SK-N-MC (cell line): ENCODE results near the gene SMIM24.

Experiments
- DNase-seq: peaks from one replicate; pipeline ENCODE4 v3.0.0-alpha.2; 2011; ENCODE audit warnings: low read depth, low spot score
- H3K27ac ChIP-seq: fragments of 200-600 bp; sonication (generic); 2 replicates; pipeline ENCODE4 v1.5.1; 2016; ENCODE audit warnings: mixed run types
- H3K36me3 ChIP-seq: fragments of 200-600 bp; sonication (generic); 2 replicates; pipeline ENCODE4 v1.6.1; 2017; ENCODE audit warnings: antibody characterized with exemption, low read length, mixed read lengths; ENCODE audit not compliant: insufficient read depth
- H3K4me3 ChIP-seq: fragments of 200-600 bp; sonication (generic); 2 replicates; pipeline ENCODE4 v1.5.1; 2016
- H3K9ac ChIP-seq: fragments of 200-600 bp; sonication (generic); 2 replicates; pipeline ENCODE4 v1.8.0; 2017; ENCODE audit warnings: mixed run types, mixed read lengths; ENCODE audit not compliant: insufficient read length
- H3K9me3 ChIP-seq: fragments of 200-600 bp; sonication (generic); 2 replicates; pipeline ENCODE4 v1.6.1; 2017; ENCODE audit warnings: low read depth, mild to moderate bottlenecking, antibody characterized with exemption, low read length, moderate library complexity, mixed read lengths
- EZH2 ChIP-seq: fragments of 200-600 bp; sonication (generic); IDR thresholded peaks from one replicate; pipeline ENCODE4 v1.6.1; 2017; ENCODE audit warnings: antibody characterized with exemption
- FOXP2 ChIP-seq: optimal IDR thresholded peaks from 2 replicates; pipeline ENCODE3; 2011; ENCODE audit warnings: mild to moderate bottlenecking, moderate library complexity; ENCODE audit not compliant: insufficient read depth; ENCODE audit errors: extremely low read length, control extremely low read depth
- POLR2AphosphoS5 ChIP-seq: IDR thresholded peaks from 2 replicates; pipeline ENCODE4 v1.6.1; 2012; ENCODE audit warnings: mild to moderate bottlenecking, low read depth, low read length, borderline replicate concordance

The SMIM24 gene

DNA sequence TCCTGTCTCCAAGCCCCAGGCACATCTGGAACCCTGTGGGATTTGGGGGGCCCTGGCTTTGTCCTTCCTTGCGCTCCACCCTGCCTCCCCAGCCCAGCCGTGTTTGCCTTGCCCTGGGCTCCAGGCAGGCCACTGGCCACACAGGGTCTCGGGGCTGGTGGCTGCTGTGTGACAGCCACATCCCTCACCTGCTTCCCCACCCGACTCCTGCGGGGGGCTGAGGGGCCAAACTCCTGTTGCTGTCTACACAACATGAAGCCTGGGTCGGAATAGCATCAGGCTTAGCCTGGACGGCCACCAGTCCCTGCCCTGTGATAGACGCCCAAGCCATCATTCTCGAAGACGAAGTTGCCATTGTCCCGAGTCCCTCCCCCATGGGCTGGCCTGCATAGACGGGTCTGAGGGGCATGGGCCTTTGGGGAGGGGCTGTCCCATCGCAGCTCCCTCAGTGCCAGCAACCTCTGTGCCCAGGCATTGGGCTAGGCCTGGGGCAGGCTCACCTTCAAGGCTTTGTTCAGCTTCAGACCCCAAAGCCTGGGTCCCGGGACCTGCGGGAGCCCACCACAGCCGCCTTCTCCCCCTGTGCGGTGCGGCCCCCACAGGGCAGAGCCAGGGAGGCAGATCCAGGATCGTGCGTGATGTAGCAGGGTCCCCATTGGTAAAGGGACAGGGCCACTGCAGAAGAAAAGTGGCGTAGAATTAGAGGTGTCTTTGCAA is 43.2 kb upstream of the SMIM24 start:
- H3K36me3 ChIP-seq: peaks cover 24% of the 10 kb centered on the region; the same call in 1 of the 2 replicates

DNA sequence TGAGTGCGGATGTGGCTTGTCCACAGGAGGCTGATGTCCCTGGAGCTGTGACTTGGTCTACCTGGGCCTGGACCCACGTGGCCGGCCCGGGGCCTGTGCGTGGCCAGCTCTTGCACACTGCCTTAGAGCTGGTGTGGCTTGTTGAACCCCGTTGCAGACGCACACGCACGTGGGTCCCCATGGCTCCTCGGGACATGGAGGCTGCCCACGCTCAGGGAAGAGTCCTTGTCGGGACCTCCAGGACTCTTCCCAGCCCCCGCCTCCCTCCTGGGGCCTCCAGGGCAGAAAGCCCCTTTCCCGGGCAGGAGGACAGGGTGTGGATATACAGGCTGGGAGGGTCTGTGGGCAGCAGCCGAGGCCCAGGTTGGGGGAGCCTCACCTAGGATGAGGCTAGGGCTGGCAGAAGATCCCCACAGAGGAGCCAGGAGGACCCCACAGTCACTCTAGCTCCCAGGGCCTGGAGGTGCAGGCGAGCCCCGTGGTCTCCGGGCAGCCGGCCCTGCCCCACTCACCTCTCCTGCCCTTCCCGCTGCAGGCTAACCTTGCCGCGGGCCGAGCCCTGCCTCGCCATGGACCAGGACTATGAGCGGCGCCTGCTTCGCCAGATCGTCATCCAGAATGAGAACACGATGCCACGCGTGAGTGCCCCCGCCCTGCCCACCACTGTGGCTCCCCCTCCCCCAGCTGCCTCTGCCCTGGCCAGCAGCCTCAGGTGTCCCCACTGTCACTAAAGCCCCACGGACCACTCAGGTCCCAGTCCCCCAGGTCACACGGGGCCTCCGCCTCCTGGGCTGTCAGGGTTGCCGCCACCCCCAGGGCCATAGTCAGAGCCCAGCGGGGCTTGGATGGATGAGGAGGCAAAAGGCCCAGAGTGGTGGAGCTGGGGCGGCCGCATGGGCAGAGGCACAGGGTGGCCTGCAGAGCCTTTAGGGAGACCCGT is 42.4 kb upstream of the SMIM24 start:
- H3K27ac ChIP-seq: no peak overlapping the region
- peaks cover 24% of the 10 kb centered on the region; the same call in 1 of the 2 replicates for H3K36me3 ChIP-seq
- H3K9ac ChIP-seq: no peak overlapping the region
- H3K9me3 ChIP-seq: no peaks in the 10 kb centered on the region
- DNase-seq: no peak
- TF ChIP-seq POLR2AphosphoS5 (no peak), EZH2 (no peak), FOXP2 (no peak)
- H3K4me3 ChIP-seq: no peak overlapping the region

More for the DNA sequence above, 43.2 kb upstream of the SMIM24 start:
- H3K9me3 ChIP-seq: no peaks in the 10 kb centered on the region
- no peak for TF ChIP-seq FOXP2
- no peak for TF ChIP-seq EZH2
- TF ChIP-seq POLR2AphosphoS5: no peak
- DNase-seq: no peak
- no peak overlapping the region for H3K9ac ChIP-seq
- no peak overlapping the region for H3K27ac ChIP-seq
- no peak overlapping the region for H3K4me3 ChIP-seq

GRCh38 chr19:3521104-3521445 is 40.8 kb upstream of the SMIM24 start:
- DNase-seq: no peak
- H3K27ac ChIP-seq: no peak overlapping the region
- H3K9ac ChIP-seq: no peak overlapping the region
- no peak overlapping the region for H3K4me3 ChIP-seq
- H3K9me3 ChIP-seq: no peaks in the 10 kb centered on the region
- peaks cover 12% of the 10 kb centered on the region; the same call in 1 of the 2 replicates for H3K36me3 ChIP-seq
- TF ChIP-seq FOXP2 (no peak), POLR2AphosphoS5 (no peak), EZH2 (no peak)

DNA sequence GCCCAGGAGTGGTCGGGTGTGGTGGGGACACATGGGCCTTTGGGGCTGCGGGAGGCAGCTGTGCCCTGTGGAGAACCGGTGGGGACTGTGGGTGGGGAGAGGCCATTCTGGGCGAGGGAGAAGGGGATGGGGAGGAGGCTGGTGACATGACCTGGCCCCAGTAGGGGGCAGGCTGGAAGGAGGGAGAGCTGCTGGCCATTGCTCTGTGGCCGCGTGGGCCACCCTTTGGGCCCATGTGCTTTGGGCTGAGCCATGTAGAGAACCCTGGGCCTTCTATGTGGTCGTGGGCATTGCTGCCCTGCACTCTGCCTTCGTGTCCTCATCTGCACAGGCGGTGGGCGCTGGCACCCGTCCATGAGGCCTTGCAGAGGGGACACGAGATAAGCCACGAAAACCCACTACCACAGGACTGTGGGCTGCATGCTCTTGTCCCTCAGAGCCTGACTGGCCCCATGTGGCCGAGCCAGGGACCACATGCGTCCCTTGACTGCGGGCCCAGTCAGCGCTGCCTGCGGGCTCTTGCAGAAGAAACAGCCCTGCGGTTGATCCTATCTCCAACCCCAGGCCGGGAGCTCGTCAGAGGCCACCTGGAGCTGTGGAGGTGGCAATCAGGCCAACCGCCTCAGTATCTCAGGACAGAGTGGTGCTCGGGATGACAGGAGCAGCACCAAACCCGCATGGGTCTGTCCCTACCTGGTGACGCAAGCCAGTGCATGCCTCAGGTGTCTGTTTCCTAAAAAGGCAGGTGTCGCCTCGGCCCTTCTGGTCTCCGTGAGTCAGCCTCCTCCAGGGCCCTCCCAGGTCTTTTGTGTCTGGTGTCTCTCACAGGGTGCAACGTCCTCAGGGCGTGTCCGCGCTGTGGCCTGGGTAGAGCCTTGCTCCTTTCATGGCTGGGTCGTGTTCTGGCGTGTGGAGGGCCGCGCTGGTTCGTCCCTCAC is 40.1 kb upstream of the SMIM24 start:
- no peak overlapping the region for H3K27ac ChIP-seq
- no peak for DNase-seq
- no peaks in the 10 kb centered on the region for H3K9me3 ChIP-seq
- peaks cover 8% of the 10 kb centered on the region; the same call in 1 of the 2 replicates for H3K36me3 ChIP-seq
- no peak overlapping the region for H3K4me3 ChIP-seq
- H3K9ac ChIP-seq: no peak overlapping the region
- TF ChIP-seq POLR2AphosphoS5: no peak
- no peak for TF ChIP-seq EZH2
- TF ChIP-seq FOXP2: no peak

DNA sequence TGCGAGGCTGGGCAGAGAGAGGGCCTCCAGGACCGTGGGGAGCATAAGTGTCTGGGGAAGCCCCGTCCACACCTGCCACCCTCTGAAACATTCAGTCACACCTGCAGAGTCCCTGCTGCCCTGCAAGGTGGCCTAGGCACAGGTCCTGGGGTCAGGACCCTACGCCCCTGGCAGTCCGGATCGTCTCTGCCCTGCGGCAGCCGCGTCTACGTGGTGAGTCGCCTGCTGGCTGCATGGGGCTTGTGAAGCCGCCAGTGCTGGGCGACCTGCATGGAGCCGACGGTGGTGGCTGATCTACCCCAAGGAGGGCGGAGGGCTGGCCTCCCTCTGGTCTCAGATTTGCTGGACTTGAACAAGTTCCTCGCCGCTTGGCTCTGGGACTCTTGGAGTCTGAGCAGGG is 38.8 kb upstream of the SMIM24 start:
- Histone ChIP-seq H3K27ac (no peak overlapping the region), H3K4me3 (no peak overlapping the region), H3K36me3 (peaks cover 4% of the 10 kb centered on the region; the same call in 1 of the 2 replicates), H3K9me3 (no peaks in the 10 kb centered on the region), H3K9ac (no peak overlapping the region)
- DNase-seq: no peak
- TF ChIP-seq FOXP2 (no peak), EZH2 (no peak), POLR2AphosphoS5 (no peak)

- H3K27ac ChIP-seq: no peak overlapping the region
- no peak for DNase-seq
- H3K4me3 ChIP-seq: no peak overlapping the region
These were observed 38.3 kb upstream of the SMIM24 start for GRCh38 chr19:3518659-3519058.

DNA sequence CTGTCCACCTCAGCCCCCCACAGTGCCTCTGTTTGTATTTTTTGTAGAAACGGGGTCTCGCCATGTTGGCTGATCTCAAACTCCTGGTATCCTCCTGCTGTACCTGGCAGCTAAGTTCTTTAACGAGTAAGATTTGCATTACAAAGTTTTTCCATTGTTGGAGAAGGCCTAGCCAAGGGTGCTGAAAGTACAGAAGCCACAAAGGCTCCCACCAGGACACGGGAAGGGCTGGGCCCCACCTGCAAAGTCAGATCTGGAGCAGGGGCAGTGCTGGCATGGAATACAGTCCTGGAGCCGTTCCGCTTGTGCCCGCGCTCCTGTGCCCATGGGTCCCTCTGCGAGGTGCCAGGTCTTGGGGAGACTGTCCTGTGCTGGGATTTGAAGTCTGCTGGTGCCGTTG is 37.9 kb upstream of the SMIM24 start:
- Histone ChIP-seq H3K27ac (no peak overlapping the region), H3K4me3 (no peak overlapping the region), H3K36me3 (no peaks in the 10 kb centered on the region; the same call in 1 of the 2 replicates), H3K9ac (no peak overlapping the region), H3K9me3 (no peaks in the 10 kb centered on the region)
- no peak for TF ChIP-seq POLR2AphosphoS5
- TF ChIP-seq EZH2: no peak
- TF ChIP-seq FOXP2: no peak
- DNase-seq: no peak

More at GRCh38 chr19:3518659-3519058, 38.3 kb upstream of the SMIM24 start:
- Histone ChIP-seq H3K36me3 (no peaks in the 10 kb centered on the region; the same call in 1 of the 2 replicates), H3K9me3 (no peaks in the 10 kb centered on the region), H3K9ac (no peak overlapping the region)
- no peak for TF ChIP-seq FOXP2
- TF ChIP-seq POLR2AphosphoS5: no peak
- no peak for TF ChIP-seq EZH2
